HG03064 (cell line): ENCODE data around the gene MAEA.

Source experiments
- ATAC-seq: cut with Tn5 transposase; IDR thresholded peaks from one replicate; pipeline ENCODE4 v1.9.1; 2021; ENCODE audit warnings: low read depth; ENCODE audit not compliant: unreplicated experiment

MAEA gene

GRCh38 chr4:1298461-1298860, 8.8 kb downstream of the MAEA start:
- ATAC-seq = no peak

- ATAC-seq = no peak
These were observed 9.7 kb downstream of the MAEA start for GRCh38 chr4:1299301-1299860.

GRCh38 chr4:1300466-1301455, 11.1 kb downstream of the MAEA start:
- ATAC-seq = no peak

- ATAC-seq = no peak
These were observed 12.5 kb downstream of the MAEA start for GRCh38 chr4:1302159-1302558.

GRCh38 chr4:1305261-1305711, 15.6 kb downstream of the MAEA start:
- no peak for ATAC-seq

- no peak for ATAC-seq
These were observed 16.2 kb downstream of the MAEA start for GRCh38 chr4:1305781-1306455.

- no peak for ATAC-seq
These were observed 18.5 kb downstream of the MAEA start for GRCh38 chr4:1307951-1308735.

- ATAC-seq = peak; percentile 91
These were observed 19.7 kb downstream of the MAEA start for GRCh38 chr4:1309261-1310010.

GRCh38 chr4:1310031-1310795, 20.5 kb downstream of the MAEA start:
- no peak for ATAC-seq

GRCh38 chr4:1310796-1311631, 21.3 kb downstream of the MAEA start:
- no peak for ATAC-seq

GRCh38 chr4:1312821-1313640, 23.3 kb downstream of the MAEA start:
- no peak for ATAC-seq

GRCh38 chr4:1315306-1315705, 25.6 kb downstream of the MAEA start:
- no peak for ATAC-seq

- ATAC-seq = no peak
These were observed 26.3 kb downstream of the MAEA start for GRCh38 chr4:1315836-1316536.

GRCh38 chr4:1316537-1317168, 27.0 kb downstream of the MAEA start:
- no peak for ATAC-seq

GRCh38 chr4:1317177-1318045, 27.7 kb downstream of the MAEA start:
- no peak for ATAC-seq

GRCh38 chr4:1318046-1318375, 28.3 kb downstream of the MAEA start:
- no peak for ATAC-seq
